Fibroblast of the aortic adventitia (primary cell): ENCODE data around the gene CAPN9. TPM values are rescaled to one million over a fixed set of nuclear protein-coding genes. Genes with fewer than 3 reads are reported as not detected.
"Not testable (repeated sequence)": the region's sequence is repeated elsewhere in the genome, so short reads cannot be mapped to it uniquely, and the experiment has no call there.

Experiments used
- DNase-seq: peaks from one replicate; pipeline ENCODE4 v3.0.0-alpha.2; 2010; ENCODE audit warnings: low read depth
- H3K4me3 ChIP-seq: 2 replicates; pipeline ENCODE4 v1.5.1; 2011; ENCODE audit warnings: low read depth, mild to moderate bottlenecking, control low read depth, low read length, moderate library complexity
- CTCF ChIP-seq: IDR thresholded peaks from 2 replicates; pipeline ENCODE4 v1.5.1; 2011; ENCODE audit warnings: mild to moderate bottlenecking, low read length, control low read depth, inconsistent platforms; ENCODE audit not compliant: insufficient read depth
- total RNA-seq: library from RNA; depleted of rRNA; stranded (reverse); fragments of >200 nt; gene quantifications from 2 replicates; pipeline ENCODE4 v1.2.3, GENCODE V29; 2012; ENCODE audit warnings: low replicate concordance

The CAPN9 gene
- total RNA-seq, 1 donor, result not detected

- no peak for DNase-seq
- TF ChIP-seq CTCF, result no peak
- H3K4me3 ChIP-seq, result no peak overlapping the region
These were observed 16.9 kb downstream of the CAPN9 start for GRCh38 chr1:230763927-230764591.

GRCh38 chr1:230766318-230766717, 19.1 kb downstream of the CAPN9 start:
- no peak overlapping the region for H3K4me3 ChIP-seq
- DNase-seq, result no peak
- TF ChIP-seq CTCF, result no peak

- DNase-seq, H3K4me3 ChIP-seq: not testable (repeated sequence)
These were observed 20.8 kb downstream of the CAPN9 start for GRCh38 chr1:230767859-230768612.

GRCh38 chr1:230768903-230769570, 21.8 kb downstream of the CAPN9 start:
- H3K4me3 ChIP-seq, result no peak overlapping the region
- peak; percentile 59 for DNase-seq
- no peak for TF ChIP-seq CTCF

- no peak for DNase-seq
- no peak overlapping the region for H3K4me3 ChIP-seq
- TF ChIP-seq CTCF, result no peak
These were observed 23.1 kb downstream of the CAPN9 start for GRCh38 chr1:230770317-230770716.

- H3K4me3 ChIP-seq, result no peak overlapping the region
- no peak for DNase-seq
- no peak for TF ChIP-seq CTCF
These were observed 24.7 kb downstream of the CAPN9 start for GRCh38 chr1:230771773-230772354.
